Mesenchymal stem cell (in vitro differentiated cells and primary cell): ENCODE measurements around the gene ASXL1.

Experiments used
- DNase-seq: peaks from one replicate; pipeline ENCODE4 v3.0.0-alpha.2; 2013
- H2AFZ ChIP-seq: one replicate; pipeline ENCODE4 v1.6.1; 2013; ENCODE audit warnings: low read depth, mild to moderate bottlenecking, control low read depth, inconsistent platforms, low read length, moderate library complexity
- H2AK5ac ChIP-seq: 2 replicates; pipeline ENCODE4 v1.6.1; 2013; ENCODE audit warnings: low read length, moderate library complexity, mild to moderate bottlenecking, inconsistent platforms; ENCODE audit not compliant: severe bottlenecking
- H2BK120ac ChIP-seq: one replicate; pipeline ENCODE4 v1.6.1; 2013; ENCODE audit warnings: low read depth, mild to moderate bottlenecking, inconsistent platforms, low read length, moderate library complexity
- H2BK12ac ChIP-seq, 2 experiments: one replicate each; pipeline ENCODE4 v1.6.1; 2013; ENCODE audit warnings: inconsistent platforms in 2 of 2, low read length in 2 of 2, mild to moderate bottlenecking in 2 of 2, moderate library complexity in 2 of 2, control low read depth in 1 of 2
- H2BK15ac ChIP-seq: one replicate; pipeline ENCODE4 v1.6.1; 2013; ENCODE audit warnings: mild to moderate bottlenecking, low read depth, inconsistent platforms; ENCODE audit not compliant: poor library complexity, severe bottlenecking
- H2BK5ac ChIP-seq: 2 replicates; pipeline ENCODE4 v1.6.1; 2013; ENCODE audit warnings: low read depth, mild to moderate bottlenecking, low read length, control low read depth, inconsistent platforms; ENCODE audit not compliant: poor library complexity, severe bottlenecking
- H3K14ac ChIP-seq, 2 experiments: one replicate each; pipeline ENCODE4 v1.6.1; 2013; ENCODE audit warnings: inconsistent platforms in 2 of 2, low read length in 2 of 2, control low read depth in 1 of 2, mild to moderate bottlenecking in 1 of 2, moderate library complexity in 1 of 2
- H3K18ac ChIP-seq, 2 experiments: one replicate each; pipeline ENCODE4 v1.6.1; 2013; ENCODE audit warnings: inconsistent platforms in 2 of 2, low read length in 2 of 2, control low read depth in 1 of 2, low read depth in 1 of 2, mild to moderate bottlenecking in 1 of 2
- H3K23ac ChIP-seq, 2 experiments: one replicate each; pipeline ENCODE4 v1.6.1; 2013; ENCODE audit warnings: inconsistent platforms in 2 of 2, low read length in 2 of 2, mild to moderate bottlenecking in 2 of 2, moderate library complexity in 2 of 2, control low read depth in 1 of 2
- H3K27ac ChIP-seq: 2 replicates; pipeline ENCODE4 v1.5.1; 2013; ENCODE audit warnings: mild to moderate bottlenecking, moderate library complexity, low read length, control low read depth, inconsistent platforms; ENCODE audit not compliant: poor library complexity, severe bottlenecking
- H3K27me3 ChIP-seq, 2 experiments: 2 replicates each; pipeline versions ENCODE4 v1.6.1 to v1.7.0; 2013; ENCODE audit warnings: low read length in 2 of 2, mild to moderate bottlenecking in 2 of 2, moderate library complexity in 2 of 2, control low read depth in 1 of 2, inconsistent platforms in 1 of 2; ENCODE audit not compliant: control insufficient read depth in 1 of 2, insufficient read depth in 1 of 2
- H3K36me3 ChIP-seq, 2 experiments: 2 replicates each; pipeline versions ENCODE4 v1.6.1 to v1.7.0; 2013; ENCODE audit warnings: low read length in 2 of 2, control low read depth in 1 of 2, inconsistent platforms in 1 of 2, low read depth in 1 of 2, mild to moderate bottlenecking in 1 of 2; ENCODE audit not compliant: insufficient read depth in 2 of 2, control insufficient read depth in 1 of 2
- H3K4ac ChIP-seq, 2 experiments: one replicate each; pipeline ENCODE4 v1.6.1; 2013; ENCODE audit warnings: inconsistent platforms in 2 of 2, low read length in 2 of 2, mild to moderate bottlenecking in 2 of 2, moderate library complexity in 2 of 2, control low read depth in 1 of 2, low read depth in 1 of 2
- H3K4me1 ChIP-seq: 2 replicates; pipeline ENCODE4 v1.6.1; 2013; ENCODE audit warnings: low read depth, low read length, control low read depth; ENCODE audit not compliant: control insufficient read depth, insufficient read depth
- H3K4me2 ChIP-seq: 2 replicates; pipeline ENCODE4 v1.6.1; 2013; ENCODE audit warnings: low read length, mild to moderate bottlenecking, inconsistent platforms; ENCODE audit not compliant: poor library complexity, severe bottlenecking
- H3K4me3 ChIP-seq, 2 experiments: 2 replicates each; pipeline versions ENCODE4 v1.5.1 to v1.7.0; 2013; ENCODE audit warnings: low read length in 2 of 2, mild to moderate bottlenecking in 2 of 2, control low read depth in 1 of 2, low read depth in 1 of 2; ENCODE audit not compliant: insufficient read depth in 1 of 2
- H3K79me1 ChIP-seq: replicated peaks from 2 replicates; pipeline ENCODE4 v1.6.1; 2013; ENCODE audit warnings: mild to moderate bottlenecking, control low read depth, low read length, inconsistent platforms; ENCODE audit not compliant: poor library complexity, severe bottlenecking
- H3K9ac ChIP-seq: 2 replicates; pipeline ENCODE4 v1.7.0; 2013; ENCODE audit warnings: mild to moderate bottlenecking, low read length, moderate library complexity
- H3K9me3 ChIP-seq: 2 replicates; pipeline ENCODE4 v1.7.0; 2013; ENCODE audit warnings: mild to moderate bottlenecking, low read length; ENCODE audit not compliant: control insufficient read depth
- H4K8ac ChIP-seq: one replicate; pipeline ENCODE4 v1.6.1; 2013; ENCODE audit warnings: inconsistent platforms, mild to moderate bottlenecking, low read length, moderate library complexity
- H4K91ac ChIP-seq: one replicate; pipeline ENCODE4 v1.6.1; 2013; ENCODE audit warnings: mild to moderate bottlenecking, low read length, inconsistent platforms
- WGBS: methylation state at CpG from one replicate; pipeline ENCODE4 v1.1.7; 2013; ENCODE audit warnings: mixed read lengths; 5-methylcytosine and 5-hydroxymethylcytosine counted together

ASXL1 gene

DNA sequence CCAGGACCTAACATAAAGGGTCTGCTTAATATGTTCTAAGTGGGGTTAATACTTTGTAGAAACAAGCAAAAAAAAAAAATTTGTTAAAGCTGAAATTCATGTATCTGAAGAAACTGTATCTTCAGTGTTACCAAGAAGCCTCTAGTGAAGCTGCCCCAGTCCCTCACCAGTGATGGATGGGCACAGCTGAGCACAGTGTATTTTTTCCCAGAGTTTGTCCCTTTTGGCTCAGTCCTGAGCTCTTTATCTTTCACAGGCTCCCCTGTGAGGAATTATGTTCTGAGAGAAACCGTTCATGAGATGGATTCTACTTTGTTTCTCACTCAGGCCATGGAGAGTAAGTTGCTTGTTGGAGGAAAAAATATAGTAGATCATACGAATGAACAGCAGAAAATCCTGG lies 42.2 kb upstream of the ASXL1 start:
- Histone ChIP-seq H3K4me1 (peaks cover 2% of the 10 kb centered on the region), H2BK12ac (no peak overlapping the region), H2BK15ac (no peak overlapping the region), H2BK120ac (no peak overlapping the region), H3K4me3 (no peak overlapping the region), H2AK5ac (no peak overlapping the region), H4K91ac (no peak overlapping the region), H3K36me3 (peaks cover 31 to 61% of the 10 kb centered on the region in 2 experiments), H3K9ac (no peak overlapping the region), H3K9me3 (no peaks in the 10 kb centered on the region), H4K8ac (no peak overlapping the region), H3K23ac (no peak overlapping the region), H2AFZ (no peak overlapping the region), H3K14ac (no peak overlapping the region), H3K4ac (no peak overlapping the region), H3K27me3 (no peaks in the 10 kb centered on the region), H3K27ac (no peak overlapping the region), H2BK5ac (no peak overlapping the region), H3K79me1 (peaks cover 31% of the 10 kb centered on the region), H3K18ac (no peak overlapping the region), H3K4me2 (no peak overlapping the region)
- 96% methylated on average over 2 of the region's 2 CpGs for WGBS
- no peak for DNase-seq

DNA sequence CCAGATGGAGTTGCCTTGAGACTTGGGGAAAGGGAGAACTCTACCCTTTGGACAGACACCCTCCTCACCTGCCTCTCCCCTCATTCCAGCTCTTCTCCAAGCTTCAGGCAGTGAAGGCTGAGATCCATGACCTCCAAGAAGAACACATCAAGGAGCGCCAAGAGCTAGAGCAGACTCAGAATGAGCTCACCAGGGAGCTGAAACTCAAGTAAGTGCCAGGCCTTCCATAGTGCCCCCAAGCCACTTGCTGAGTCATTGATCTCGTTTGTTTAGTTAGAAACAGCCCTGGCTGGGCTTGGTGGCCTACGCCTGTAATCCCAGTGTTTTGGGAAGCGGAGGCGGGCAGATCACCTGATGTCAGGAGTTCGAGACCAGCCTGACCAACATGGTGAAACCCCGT lies 41.5 kb upstream of the ASXL1 start:
- Histone ChIP-seq H2AK5ac (no peak overlapping the region), H3K4me2 (no peak overlapping the region), H2BK12ac (no peak overlapping the region), H2AFZ (no peak overlapping the region), H4K8ac (no peak overlapping the region), H3K79me1 (peaks cover 29% of the 10 kb centered on the region), H2BK120ac (no peak overlapping the region), H3K4ac (no peak overlapping the region), H3K9me3 (no peaks in the 10 kb centered on the region), H4K91ac (no peak overlapping the region), H3K23ac (no peak overlapping the region), H3K4me3 (no peak overlapping the region), H3K27me3 (no peaks in the 10 kb centered on the region), H3K9ac (no peak overlapping the region), H3K14ac (no peak overlapping the region), H3K27ac (no peak overlapping the region), H2BK5ac (no peak overlapping the region), H3K18ac (no peak overlapping the region), H3K4me1 (peaks cover 2% of the 10 kb centered on the region), H3K36me3 (peaks cover 29 to 62% of the 10 kb centered on the region in 2 experiments), H2BK15ac (no peak overlapping the region)
- WGBS, result 90% methylated on average over 7 of the region's 7 CpGs
- no peak for DNase-seq

GRCh38 chr20:32319100-32319499 lies 39.0 kb upstream of the ASXL1 start:
- peaks cover 4% of the 10 kb centered on the region for H3K4me1 ChIP-seq
- no peaks in the 10 kb centered on the region for H3K9me3 ChIP-seq
- no peak overlapping the region for H3K14ac ChIP-seq
- no peak overlapping the region for H3K23ac ChIP-seq
- H4K8ac ChIP-seq, result peak overlapping the region; percentile 31
- H2AFZ ChIP-seq, result no peak overlapping the region
- H3K9ac ChIP-seq, result no peak overlapping the region
- no peak overlapping the region for H3K18ac ChIP-seq
- no peak overlapping the region for H3K27ac ChIP-seq
- H2BK120ac ChIP-seq, result no peak overlapping the region
- 87% methylated on average over 4 of the region's 6 CpGs for WGBS
- no peak for DNase-seq
- H3K36me3 ChIP-seq, result peaks cover 25 to 51% of the 10 kb centered on the region in 2 experiments
- no peaks in the 10 kb centered on the region for H3K27me3 ChIP-seq
- no peak overlapping the region for H3K4me3 ChIP-seq
- H2BK5ac ChIP-seq, result no peak overlapping the region
- peaks cover 21% of the 10 kb centered on the region for H3K79me1 ChIP-seq
- no peak overlapping the region for H3K4me2 ChIP-seq
- H2BK12ac ChIP-seq, result no peak overlapping the region
- no peak overlapping the region for H4K91ac ChIP-seq
- no peak overlapping the region for H3K4ac ChIP-seq
- no peak overlapping the region for H2BK15ac ChIP-seq
- H2AK5ac ChIP-seq, result no peak overlapping the region

DNA sequence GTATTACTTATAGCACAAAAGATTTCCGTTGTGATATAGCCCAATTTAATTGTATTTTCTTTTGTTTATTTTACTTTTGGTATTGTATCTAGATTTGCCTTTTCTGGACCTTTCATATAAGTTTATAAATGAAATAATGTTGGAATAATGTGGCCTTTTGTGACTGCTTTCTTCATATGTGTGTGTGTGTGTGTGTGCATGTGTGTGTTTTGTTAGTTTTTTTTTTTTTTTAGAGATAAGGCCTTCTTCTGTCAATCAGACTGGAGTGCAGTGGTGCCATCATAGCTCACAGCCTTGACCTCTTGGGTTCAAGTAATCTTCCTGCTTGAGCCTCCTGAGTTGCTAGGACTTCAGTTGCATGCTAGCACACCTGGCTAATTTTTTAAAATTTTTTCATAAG lies 37.8 kb upstream of the ASXL1 start:
- Histone ChIP-seq H3K27ac (no peak overlapping the region), H3K27me3 (no peaks in the 10 kb centered on the region), H3K36me3 (peaks cover 19 to 51% of the 10 kb centered on the region in 2 experiments), H3K4me1 (peaks cover 4% of the 10 kb centered on the region), H3K18ac (no peak overlapping the region), H2AK5ac (no peak overlapping the region), H2BK12ac (no peak overlapping the region), H3K9me3 (no peaks in the 10 kb centered on the region), H3K4me2 (no peak overlapping the region), H3K14ac (no peak overlapping the region), H4K8ac (no peak overlapping the region), H3K9ac (no peak overlapping the region), H2BK120ac (no peak overlapping the region), H3K79me1 (peaks cover 16% of the 10 kb centered on the region), H3K4me3 (no peak overlapping the region), H2BK5ac (no peak overlapping the region), H2AFZ (no peak overlapping the region), H3K4ac (no peak overlapping the region), H3K23ac (no peak overlapping the region), H2BK15ac (no peak overlapping the region), H4K91ac (no peak overlapping the region)
- no CpG with 5 or more reads among the region's 1 CpG for WGBS
- no peak for DNase-seq
